K562 (cell line): ENCODE measurements around the gene POMP. TPM values are rescaled to one million over a fixed set of nuclear protein-coding genes. Genes with fewer than 3 reads are reported as not detected.

Source experiments
- ATF7 ChIP-seq: fragments of 450-650 bp; IDR thresholded peaks from 2 replicates; pipeline ENCODE4 v1.7.1; 2014; ENCODE audit warnings: mild to moderate bottlenecking, moderate library complexity
- BRCA1 ChIP-seq, 2 experiments: fragments of 450-650 bp in 1 of 2; sonication (generic) in 1 of 2; formaldehyde crosslinking in 1 of 2; IDR thresholded peaks; 2 replicates each; pipeline versions ENCODE4 v1.5.0 to v1.6.1; 2017 to 2020; ENCODE audit warnings: mild to moderate bottlenecking in 1 of 2, missing genetic modification reagents in 1 of 2
- C11orf30 ChIP-seq: fragments of 450-650 bp; IDR thresholded peaks from 2 replicates; pipeline ENCODE4 v1.6.1; 2016; ENCODE audit warnings: low read depth, mild to moderate bottlenecking
- CBX1 ChIP-seq: sonication (generic); IDR thresholded peaks from 2 replicates; pipeline ENCODE4 v1.6.1; 2016; ENCODE audit warnings: antibody characterized with exemption, low read depth, mild to moderate bottlenecking
- CCAR2 ChIP-seq: fragments of 200-400 bp; formaldehyde crosslinking; IDR thresholded peaks from 2 replicates; pipeline ENCODE4 v1.6.1; 2017; ENCODE audit warnings: mild to moderate bottlenecking, low read depth, low read length
- DPF2 ChIP-seq: fragments of 450-650 bp; IDR thresholded peaks from 2 replicates; pipeline ENCODE4 v1.6.1; 2016
- ETV1 ChIP-seq: fragments of 450-650 bp; conservative IDR thresholded peaks from 2 replicates; pipeline ENCODE4 v1.6.1; 2016; ENCODE audit warnings: missing genetic modification characterization, control low read depth, low read depth, missing compliant biosample characterization
- LEF1 ChIP-seq: fragments of 450-650 bp; IDR thresholded peaks from 2 replicates; pipeline ENCODE4 v1.6.1; 2016; ENCODE audit warnings: mild to moderate bottlenecking
- NFE2 ChIP-seq: IDR thresholded peaks from 2 replicates; pipeline ENCODE4 v1.6.1; 2014; ENCODE audit warnings: antibody characterized with exemption, low read depth
- NFXL1 ChIP-seq: fragments of 450-650 bp; formaldehyde crosslinking; IDR thresholded peaks from 2 replicates; pipeline ENCODE4 v1.4.0; 2021; ENCODE audit warnings: mild to moderate bottlenecking
- NFYB ChIP-seq: IDR thresholded peaks from 2 replicates; pipeline ENCODE4 v1.6.1; 2011; ENCODE audit warnings: mild to moderate bottlenecking, moderate library complexity; ENCODE audit not compliant: insufficient read length; ENCODE audit errors: extremely low read depth
- PTTG1 ChIP-seq: fragments of 450-650 bp; IDR thresholded peaks from 2 replicates; pipeline ENCODE4 v1.6.1; 2016; ENCODE audit warnings: low read depth, mild to moderate bottlenecking, missing genetic modification characterization, missing compliant biosample characterization
- RAD51 ChIP-seq: fragments of 450-650 bp; IDR thresholded peaks from 2 replicates; pipeline ENCODE4 v1.7.1; 2016; ENCODE audit warnings: low read depth, mild to moderate bottlenecking, borderline replicate concordance
- SAFB ChIP-seq: fragments of 200-400 bp; formaldehyde crosslinking; IDR thresholded peaks from 2 replicates; pipeline ENCODE4 v1.6.1; 2017; ENCODE audit warnings: low read depth, low read length, borderline replicate concordance
- SNRNP70 ChIP-seq: fragments of 200-400 bp; formaldehyde crosslinking; optimal IDR thresholded peaks from 2 replicates; pipeline ENCODE3; 2017; ENCODE audit warnings: low read depth, low read length
- SRSF1 ChIP-seq: fragments of 200-400 bp; formaldehyde crosslinking; IDR thresholded peaks from 2 replicates; pipeline ENCODE4 v1.6.1; 2017; ENCODE audit warnings: mild to moderate bottlenecking, low read depth, low read length, moderate library complexity
- TAF7 ChIP-seq: fragments of 450-650 bp; IDR thresholded peaks from 2 replicates; pipeline ENCODE4 v1.6.1; 2016; ENCODE audit warnings: missing genetic modification characterization, missing compliant biosample characterization
- TGIF2 ChIP-seq: sonication (generic); formaldehyde crosslinking; IDR thresholded peaks from 2 replicates; pipeline ENCODE4 v1.8.1; 2022; ENCODE audit warnings: mild to moderate bottlenecking, missing genetic modification reagents, moderate library complexity
- ZFX ChIP-seq: sonication (generic); formaldehyde crosslinking; IDR thresholded peaks from 2 replicates; pipeline ENCODE4 v1.8.0; 2022; ENCODE audit warnings: mild to moderate bottlenecking, missing genetic modification reagents, moderate library complexity
- ZNF644 ChIP-seq: fragments of 200-800 bp; sonication (Bioruptor generic); IDR thresholded peaks from 2 replicates; pipeline ENCODE4 v1.6.1; 2016; ENCODE audit warnings: low read depth, missing genetic modification characterization, missing compliant biosample characterization
- ZNF77 ChIP-seq: fragments of 250-450 bp; sonication (Bioruptor Pico); IDR thresholded peaks from 2 replicates; pipeline ENCODE4 v1.5.0; 2020
- polyA plus RNA-seq, 8 experiments: library from polyadenylated mRNA; depleted of rRNA in 4 of 8; stranded (reverse) in 5 of 8; unstranded in 3 of 8; fragments of >200 nt; fragmentation: Nextera tagmentation in 2 of 8; fragmentation: Illumina TruSeq in 1 of 8; extraction: Ambion mirVana in 2 of 8; extraction: Trizol in 1 of 8; gene quantifications; 2 replicates each; pipeline versions ENCODE4 v1.2.1 to v1.2.3, GENCODE V29; 2011 to 2014; ENCODE audit warnings: inconsistent platforms in 1 of 8, missing spikeins in 1 of 8
- total RNA-seq, 7 experiments: library from RNA; depleted of rRNA in 6 of 7; stranded (reverse); fragments of >200 nt in 6 of 7; fragmentation: Illumina TruSeq in 2 of 7; extraction: Trizol in 2 of 7; gene quantifications; 2 replicates each; pipeline versions ENCODE4 v1.2.1 to v1.2.3, GENCODE V29; 2011 to 2021; ENCODE audit warnings: low replicate concordance in 1 of 7
- TF ChIP-seq, protein P1 (sequence below): sonication (generic); formaldehyde crosslinking; IDR thresholded peaks from 2 replicates; pipeline ENCODE4 v1.8.1; 2023; ENCODE audit warnings: missing genetic modification reagents, mild to moderate bottlenecking, borderline replicate concordance
- TF ChIP-seq, protein P2 (sequence below), 3 experiments: IDR thresholded peaks in 2 of 3; conservative IDR thresholded peaks in 1 of 3; 2 replicates each; pipeline ENCODE4 v1.5.1; 2011 to 2012; ENCODE audit warnings: low read length in 3 of 3, mild to moderate bottlenecking in 3 of 3, control low read depth in 2 of 3, improper control_type of control experiment in 1 of 3, inconsistent platforms in 1 of 3, low read depth in 1 of 3, mixed read lengths in 1 of 3, moderate library complexity in 1 of 3; ENCODE audit not compliant: insufficient read depth in 2 of 3

Gene POMP
- total and polyA plus RNA-seq, 9 of the 15 experiments (the other 6 are each of a cell fraction or from before 2014, with no cell fraction given) = 69.2 to 647 (median 118) TPM

DNA sequence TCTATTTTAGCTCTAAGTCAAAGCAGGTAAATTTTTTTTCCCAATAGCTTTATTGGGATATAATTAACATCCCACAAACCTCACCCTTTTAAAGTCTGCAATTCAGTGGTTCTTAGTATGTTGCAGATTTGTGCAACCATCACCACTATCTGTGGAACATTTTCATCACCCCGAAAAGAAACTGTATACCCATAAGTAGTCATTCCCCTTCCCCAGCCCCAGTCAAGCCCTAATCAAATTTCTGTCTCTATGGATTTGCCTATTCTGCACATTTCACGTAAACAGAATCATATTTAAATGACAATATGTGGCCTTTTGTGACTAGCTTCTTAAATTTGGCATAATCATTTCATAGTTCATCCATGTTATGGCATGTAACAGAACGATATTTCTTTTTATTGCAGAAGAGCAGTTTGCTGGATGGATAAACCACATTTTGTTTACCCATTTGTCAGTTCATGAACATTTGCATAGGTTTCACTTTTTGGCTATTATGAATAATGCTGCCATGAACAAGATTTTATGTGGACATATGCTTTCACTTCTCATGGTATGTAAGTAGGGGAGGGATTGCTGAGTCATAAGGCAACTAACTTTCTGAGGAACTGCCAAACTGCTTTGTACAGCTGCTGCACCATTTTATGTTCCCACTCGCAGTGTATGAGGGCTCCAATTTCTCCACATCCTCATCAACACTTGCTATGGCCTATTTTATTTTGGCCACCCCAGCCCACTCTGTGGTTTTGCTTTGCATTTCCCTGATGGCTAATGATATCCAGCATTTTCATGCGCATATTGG, 48.9 kb downstream of the POMP start (continued):
- TF ChIP-seq ZFX (CRISPR knock-in tag) = no peak
- 0 out of 2 replicates have a peak, but pooled peaks have one; percentile 32 for TF ChIP-seq ETV1 (tag)
- TF ChIP-seq, protein P1, sequence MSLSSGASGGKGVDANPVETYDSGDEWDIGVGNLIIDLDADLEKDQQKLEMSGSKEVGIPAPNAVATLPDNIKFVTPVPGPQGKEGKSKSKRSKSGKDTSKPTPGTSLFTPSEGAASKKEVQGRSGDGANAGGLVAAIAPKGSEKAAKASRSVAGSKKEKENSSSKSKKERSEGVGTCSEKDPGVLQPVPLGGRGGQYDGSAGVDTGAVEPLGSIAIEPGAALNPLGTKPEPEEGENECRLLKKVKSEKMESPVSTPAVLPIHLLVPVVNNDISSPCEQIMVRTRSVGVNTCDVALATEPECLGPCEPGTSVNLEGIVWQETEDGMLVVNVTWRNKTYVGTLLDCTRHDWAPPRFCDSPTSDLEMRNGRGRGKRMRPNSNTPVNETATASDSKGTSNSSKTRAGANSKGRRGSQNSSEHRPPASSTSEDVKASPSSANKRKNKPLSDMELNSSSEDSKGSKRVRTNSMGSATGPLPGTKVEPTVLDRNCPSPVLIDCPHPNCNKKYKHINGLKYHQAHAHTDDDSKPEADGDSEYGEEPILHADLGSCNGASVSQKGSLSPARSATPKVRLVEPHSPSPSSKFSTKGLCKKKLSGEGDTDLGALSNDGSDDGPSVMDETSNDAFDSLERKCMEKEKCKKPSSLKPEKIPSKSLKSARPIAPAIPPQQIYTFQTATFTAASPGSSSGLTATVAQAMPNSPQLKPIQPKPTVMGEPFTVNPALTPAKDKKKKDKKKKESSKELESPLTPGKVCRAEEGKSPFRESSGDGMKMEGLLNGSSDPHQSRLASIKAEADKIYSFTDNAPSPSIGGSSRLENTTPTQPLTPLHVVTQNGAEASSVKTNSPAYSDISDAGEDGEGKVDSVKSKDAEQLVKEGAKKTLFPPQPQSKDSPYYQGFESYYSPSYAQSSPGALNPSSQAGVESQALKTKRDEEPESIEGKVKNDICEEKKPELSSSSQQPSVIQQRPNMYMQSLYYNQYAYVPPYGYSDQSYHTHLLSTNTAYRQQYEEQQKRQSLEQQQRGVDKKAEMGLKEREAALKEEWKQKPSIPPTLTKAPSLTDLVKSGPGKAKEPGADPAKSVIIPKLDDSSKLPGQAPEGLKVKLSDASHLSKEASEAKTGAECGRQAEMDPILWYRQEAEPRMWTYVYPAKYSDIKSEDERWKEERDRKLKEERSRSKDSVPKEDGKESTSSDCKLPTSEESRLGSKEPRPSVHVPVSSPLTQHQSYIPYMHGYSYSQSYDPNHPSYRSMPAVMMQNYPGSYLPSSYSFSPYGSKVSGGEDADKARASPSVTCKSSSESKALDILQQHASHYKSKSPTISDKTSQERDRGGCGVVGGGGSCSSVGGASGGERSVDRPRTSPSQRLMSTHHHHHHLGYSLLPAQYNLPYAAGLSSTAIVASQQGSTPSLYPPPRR (CRISPR knock-in tag) = no peak
- no peak; the same call in 1 of the 2 replicates for TF ChIP-seq PTTG1
- TF ChIP-seq TGIF2 (CRISPR knock-in tag) = no peak
- peak; percentile 91 for TF ChIP-seq NFE2
- TF ChIP-seq LEF1 = no peak
- TF ChIP-seq, protein P2, sequence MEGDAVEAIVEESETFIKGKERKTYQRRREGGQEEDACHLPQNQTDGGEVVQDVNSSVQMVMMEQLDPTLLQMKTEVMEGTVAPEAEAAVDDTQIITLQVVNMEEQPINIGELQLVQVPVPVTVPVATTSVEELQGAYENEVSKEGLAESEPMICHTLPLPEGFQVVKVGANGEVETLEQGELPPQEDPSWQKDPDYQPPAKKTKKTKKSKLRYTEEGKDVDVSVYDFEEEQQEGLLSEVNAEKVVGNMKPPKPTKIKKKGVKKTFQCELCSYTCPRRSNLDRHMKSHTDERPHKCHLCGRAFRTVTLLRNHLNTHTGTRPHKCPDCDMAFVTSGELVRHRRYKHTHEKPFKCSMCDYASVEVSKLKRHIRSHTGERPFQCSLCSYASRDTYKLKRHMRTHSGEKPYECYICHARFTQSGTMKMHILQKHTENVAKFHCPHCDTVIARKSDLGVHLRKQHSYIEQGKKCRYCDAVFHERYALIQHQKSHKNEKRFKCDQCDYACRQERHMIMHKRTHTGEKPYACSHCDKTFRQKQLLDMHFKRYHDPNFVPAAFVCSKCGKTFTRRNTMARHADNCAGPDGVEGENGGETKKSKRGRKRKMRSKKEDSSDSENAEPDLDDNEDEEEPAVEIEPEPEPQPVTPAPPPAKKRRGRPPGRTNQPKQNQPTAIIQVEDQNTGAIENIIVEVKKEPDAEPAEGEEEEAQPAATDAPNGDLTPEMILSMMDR (IDR thresholded peaks at IDR 0.05 in 2 of 3, conservative IDR thresholded peaks at IDR 0.05 in 1 of 3; ENCODE audit: insufficient read depth in 2 of 3, low read depth in 1 of 3, low read length in 3 of 3) = no peak
- no peak for TF ChIP-seq TAF7
- TF ChIP-seq ZNF77 = no peak
- TF ChIP-seq ATF7 = no peak
- peak; percentile 42 for TF ChIP-seq DPF2
- no peak for TF ChIP-seq BRCA1 (IDR thresholded peaks at IDR 0.05)
- TF ChIP-seq BRCA1 (CRISPR knock-in tag; IDR thresholded peaks at IDR 0.05) = no peak
- no peak for TF ChIP-seq SNRNP70
- TF ChIP-seq SRSF1 = no peak
- peak; percentile 86 for TF ChIP-seq C11orf30
- no peak for TF ChIP-seq NFXL1 (CRISPR knock-in tag)
- no peak for TF ChIP-seq NFYB
- no peak for TF ChIP-seq SAFB
- TF ChIP-seq ZNF644 (tag) = no peak
- TF ChIP-seq RAD51 = no peak
- no peak for TF ChIP-seq CCAR2
- TF ChIP-seq CBX1 = no peak
